Hindlimb muscle (tissue), 1 donor: ENCODE results near the gene RGS5. TPM values are rescaled to one million over a fixed set of nuclear protein-coding genes. Genes with fewer than 3 reads are reported as not detected.

Source experiments
- DNase-seq: peaks from one replicate; pipeline ENCODE4 v3.0.0-alpha.2; 2013
- polyA plus RNA-seq: library from polyadenylated mRNA; unstranded; fragments of 120-200 nt; gene quantifications from one replicate; pipeline ENCODE4 v1.2.1, GENCODE V29; 2013; ENCODE audit not compliant: insufficient read length

RGS5 gene
- polyA plus RNA-seq, 1 donor, result 20.6 TPM

- no peak for DNase-seq
Observed at GRCh38 chr1:163142152-163142551, 60.6 kb downstream of the RGS5 start.

GRCh38 chr1:163141556-163141955, 61.2 kb downstream of the RGS5 start:
- DNase-seq, result no peak

GRCh38 chr1:163137556-163138265, 65.0 kb downstream of the RGS5 start:
- DNase-seq, result no peak

GRCh38 chr1:163131981-163132380, 70.7 kb downstream of the RGS5 start:
- no peak for DNase-seq

- no peak for DNase-seq
Observed at GRCh38 chr1:163130225-163130856, 72.4 kb downstream of the RGS5 start.

GRCh38 chr1:163128282-163128681, 74.4 kb downstream of the RGS5 start:
- no peak for DNase-seq

GRCh38 chr1:163124812-163125211, 77.9 kb downstream of the RGS5 start:
- no peak for DNase-seq

GRCh38 chr1:163120372-163120771, 82.3 kb downstream of the RGS5 start:
- DNase-seq, result no peak

- no peak for DNase-seq
Observed at GRCh38 chr1:163119707-163120106, 83.0 kb downstream of the RGS5 start.

GRCh38 chr1:163115887-163116286, 86.8 kb downstream of the RGS5 start:
- no peak for DNase-seq

GRCh38 chr1:163107655-163108054, 95.1 kb downstream of the RGS5 start:
- DNase-seq, result no peak

GRCh38 chr1:163106364-163106987, 96.2 kb downstream of the RGS5 start:
- no peak for DNase-seq

GRCh38 chr1:163104385-163105099, 98.2 kb downstream of the RGS5 start:
- no peak for DNase-seq

- DNase-seq, result peak; percentile 18
Observed at GRCh38 chr1:163102590-163102989, 100.1 kb downstream of the RGS5 start.

- no peak for DNase-seq
Observed at GRCh38 chr1:163095213-163095612, 107.5 kb downstream of the RGS5 start.

- DNase-seq, result no peak
Observed at GRCh38 chr1:163094589-163094988, 108.1 kb downstream of the RGS5 start.

GRCh38 chr1:163094182-163094581, 108.5 kb downstream of the RGS5 start:
- DNase-seq, result no peak

- no peak for DNase-seq
Observed at GRCh38 chr1:163093579-163093978, 109.1 kb downstream of the RGS5 start.

- no peak for DNase-seq
Observed at GRCh38 chr1:163093169-163093568, 109.5 kb downstream of the RGS5 start.
